ENCODE data around the gene EEIG1. TPM values are rescaled to one million over a fixed set of nuclear protein-coding genes. Genes with fewer than 3 reads are reported as not detected.

The EEIG1 gene
- total and polyA plus RNA-seq, 2 of the 4 experiments (the other 2 are of a cell fraction): 1.1 to 23.2 TPM

GRCh38 chr9:127937388-127938297 is 43.1 kb downstream of the EEIG1 start, which contains the start of gene DPM2:
TSS of gene DPM2 (minus strand) at chr9:127937854. CDS start at chr9:127937820, 34 bp downstream.
- Histone ChIP-seq H3K4me2 (ENCODE audit: low read depth, low read length) (peak within 1 kb of the TSS; percentile 93), H3K23ac (ENCODE audit: low read depth, low read length) (peak within 1 kb of the TSS; percentile 97), H3K14ac (replicated peaks; ENCODE audit: low read depth, low read length) (peak within 1 kb of the TSS; percentile 93), H2AFZ (replicated peaks; ENCODE audit: low read length, poor library complexity) (peak within 1 kb of the TSS; percentile 96), H4K5ac (ENCODE audit: low read depth, low read length) (peak within 1 kb of the TSS; percentile 74), H2BK15ac (ENCODE audit: low read depth, low read length) (peak within 1 kb of the TSS; percentile 13; the same call in 1 of the 3 replicates), H3K9ac (ENCODE audit: low read depth, low read length) (peak within 1 kb of the TSS; percentile 85), H3K4me3 (ENCODE audit: insufficient read depth, low read depth, low read length) (peak within 1 kb of the TSS; percentile 71), H2AK9ac (replicated peaks; ENCODE audit: low read depth, low read length, poor library complexity) (peak within 1 kb of the TSS; percentile 99), H3K27me3 (ENCODE audit: control insufficient read depth, insufficient read depth, low read length) (no peaks in the 10 kb centered on the region), H3K4ac (ENCODE audit: low read depth, low read length) (peak within 1 kb of the TSS; percentile 83), H3K27ac (ENCODE audit: insufficient read depth, low read length) (peak within 1 kb of the TSS; percentile 68), H3K9me1 (ENCODE audit: insufficient read depth, low read length) (peaks cover 32% of the 10 kb centered on the region), H4K20me1 (ENCODE audit: insufficient read depth, low read length) (peaks cover 22% of the 10 kb centered on the region), H3K9me3 (ENCODE audit: control insufficient read depth, insufficient read depth, low read length) (no peaks in the 10 kb centered on the region), H4K8ac (ENCODE audit: low read depth in 2 of 2, low read length in 2 of 2) (peak within 1 kb of the TSS; percentile 90 to 94), H2AK5ac (ENCODE audit: low read depth, low read length) (peak within 1 kb of the TSS; percentile 98), H3K36me3 (ENCODE audit: control insufficient read depth, insufficient read depth, low read length) (peaks cover 16% of the 10 kb centered on the region), H2BK120ac (ENCODE audit: low read depth, low read length) (peak within 1 kb of the TSS; percentile 38; the same call in 1 of the 2 replicates), H4K91ac (ENCODE audit: insufficient read depth, low read depth, low read length) (peak within 1 kb of the TSS; percentile 72), H3K79me1 (ENCODE audit: low read depth in 1 of 2, low read length in 2 of 2) (peaks cover 16 to 45% of the 10 kb centered on the region in 2 experiments; a peak in 3 of 4 replicates), H3K56ac (ENCODE audit: extremely low read depth, insufficient read depth, low read length) (peak within 1 kb of the TSS; percentile 66), H2BK5ac (ENCODE audit: low read depth, low read length, poor library complexity, severe bottlenecking) (peak within 1 kb of the TSS; percentile 50), H2BK20ac (ENCODE audit: low read depth, low read length) (0 out of 2 replicates have a peak within 1 kb of the TSS, but pooled peaks have one; percentile 16), H3K18ac (ENCODE audit: low read depth, low read length) (peak within 1 kb of the TSS; percentile 25; the same call in 1 of the 2 replicates), H3K4me1 (ENCODE audit: control insufficient read depth, insufficient read depth, low read length) (peaks cover 18% of the 10 kb centered on the region)
- dilution Hi-C loops (cut with HindIII; ENCODE audit: low sequenced_read_pairs, unreplicated experiment): no loop called here
- intact Hi-C loops (cut with micrococcal nuclease): no loop called here
- 1% methylated on average over 23 of the region's 60 CpGs; no CpG with 5 or more reads in 1 of the 2 experiments for WGBS, 2 experiments (ENCODE audit: extremely low coverage in 2 of 2, insufficient read length in 1 of 2)
- in situ Hi-C loops (cut with MboI; ENCODE audit: low sequenced_read_pairs): loop anchor here (5.0 kb wide), 1 partner anchor 160 kb away; no protein-coding TSS in a partner anchor
- DNase-seq (peak; percentile 81), ATAC-seq (ENCODE audit: low read depth) (peak; percentile 92)
- CTCF ChIA-PET: interaction anchor here (0.9 to 1.4 kb wide), 2 partner anchors 18 to 180 kb away, joined by 3 to 4 read pairs; no protein-coding TSS in a partner anchor
- TSS peak; percentile 38 for BruUV-seq (replicated peaks)
- POLR2A ChIA-PET (ENCODE audit: unreplicated experiment): no interaction called here
- TF ChIP-seq POLR2A (IDR thresholded peaks at IDR 0.05; ENCODE audit: low read depth, low read length) (peak; percentile 68; the same call in 1 of the 2 replicates), MXI1 (IDR thresholded peaks at IDR 0.05; ENCODE audit: borderline replicate concordance, low read depth, low read length) (peak; percentile 64; the same call in 1 of the 2 replicates), USF2 (IDR thresholded peaks at IDR 0.05; ENCODE audit: low read depth, low read length) (no peak; the same call in 1 of the 2 replicates)
